GM12874 (cell line): ENCODE data around the gene DNAH8.

ENCODE experiments used
- TF ChIP-seq, protein P1 (sequence below): IDR thresholded peaks from 2 replicates; pipeline ENCODE4 v1.5.1; 2011; ENCODE audit warnings: low read depth, mild to moderate bottlenecking, control low read depth, low read length, moderate library complexity; ENCODE audit not compliant: insufficient read depth

Gene DNAH8

DNA sequence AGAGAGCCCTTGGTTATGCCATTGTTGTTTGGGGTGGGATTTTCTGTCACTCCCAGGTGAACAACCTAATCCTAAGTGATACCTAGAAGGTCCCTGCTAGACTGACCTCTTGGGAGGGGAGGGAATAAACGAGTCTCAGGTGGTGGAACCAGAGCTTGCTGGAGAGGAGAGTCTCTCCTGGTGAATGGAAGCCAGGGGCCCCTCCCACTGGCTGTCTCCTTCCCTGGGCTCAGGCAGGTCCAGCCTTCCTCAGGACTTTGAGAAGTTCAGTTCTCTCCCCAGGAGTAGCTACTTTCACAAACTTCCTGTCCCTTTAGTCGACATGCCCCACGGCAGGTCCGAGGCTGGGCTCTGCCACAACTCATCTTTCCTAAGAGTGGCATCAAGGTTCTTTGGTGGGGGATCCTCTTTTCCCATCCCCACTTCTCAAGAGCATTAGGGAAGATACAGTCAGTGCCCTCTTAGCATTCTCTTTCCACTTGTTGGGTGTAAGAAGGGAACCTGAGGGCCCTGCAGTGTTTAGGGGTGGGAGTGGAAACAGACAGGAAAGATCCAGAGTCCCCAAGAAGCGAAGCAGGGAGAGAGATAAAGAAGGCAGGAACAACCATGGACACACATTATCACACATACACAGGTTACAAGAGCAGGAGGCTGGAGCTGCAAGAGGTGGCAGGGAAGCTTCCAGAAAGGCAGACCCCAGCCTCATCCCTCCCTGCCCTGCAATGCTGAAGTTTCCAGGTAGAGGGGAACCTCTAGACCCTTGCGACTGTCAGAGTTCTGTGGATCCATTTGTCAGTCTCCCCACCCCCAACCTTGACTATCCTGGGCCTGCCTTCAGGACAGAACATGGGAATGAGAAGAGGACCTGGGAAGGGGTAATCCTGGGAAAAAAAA lies 332.6 kb downstream of the DNAH8 start:
- TF ChIP-seq, protein P1, sequence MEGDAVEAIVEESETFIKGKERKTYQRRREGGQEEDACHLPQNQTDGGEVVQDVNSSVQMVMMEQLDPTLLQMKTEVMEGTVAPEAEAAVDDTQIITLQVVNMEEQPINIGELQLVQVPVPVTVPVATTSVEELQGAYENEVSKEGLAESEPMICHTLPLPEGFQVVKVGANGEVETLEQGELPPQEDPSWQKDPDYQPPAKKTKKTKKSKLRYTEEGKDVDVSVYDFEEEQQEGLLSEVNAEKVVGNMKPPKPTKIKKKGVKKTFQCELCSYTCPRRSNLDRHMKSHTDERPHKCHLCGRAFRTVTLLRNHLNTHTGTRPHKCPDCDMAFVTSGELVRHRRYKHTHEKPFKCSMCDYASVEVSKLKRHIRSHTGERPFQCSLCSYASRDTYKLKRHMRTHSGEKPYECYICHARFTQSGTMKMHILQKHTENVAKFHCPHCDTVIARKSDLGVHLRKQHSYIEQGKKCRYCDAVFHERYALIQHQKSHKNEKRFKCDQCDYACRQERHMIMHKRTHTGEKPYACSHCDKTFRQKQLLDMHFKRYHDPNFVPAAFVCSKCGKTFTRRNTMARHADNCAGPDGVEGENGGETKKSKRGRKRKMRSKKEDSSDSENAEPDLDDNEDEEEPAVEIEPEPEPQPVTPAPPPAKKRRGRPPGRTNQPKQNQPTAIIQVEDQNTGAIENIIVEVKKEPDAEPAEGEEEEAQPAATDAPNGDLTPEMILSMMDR = no peak

DNA sequence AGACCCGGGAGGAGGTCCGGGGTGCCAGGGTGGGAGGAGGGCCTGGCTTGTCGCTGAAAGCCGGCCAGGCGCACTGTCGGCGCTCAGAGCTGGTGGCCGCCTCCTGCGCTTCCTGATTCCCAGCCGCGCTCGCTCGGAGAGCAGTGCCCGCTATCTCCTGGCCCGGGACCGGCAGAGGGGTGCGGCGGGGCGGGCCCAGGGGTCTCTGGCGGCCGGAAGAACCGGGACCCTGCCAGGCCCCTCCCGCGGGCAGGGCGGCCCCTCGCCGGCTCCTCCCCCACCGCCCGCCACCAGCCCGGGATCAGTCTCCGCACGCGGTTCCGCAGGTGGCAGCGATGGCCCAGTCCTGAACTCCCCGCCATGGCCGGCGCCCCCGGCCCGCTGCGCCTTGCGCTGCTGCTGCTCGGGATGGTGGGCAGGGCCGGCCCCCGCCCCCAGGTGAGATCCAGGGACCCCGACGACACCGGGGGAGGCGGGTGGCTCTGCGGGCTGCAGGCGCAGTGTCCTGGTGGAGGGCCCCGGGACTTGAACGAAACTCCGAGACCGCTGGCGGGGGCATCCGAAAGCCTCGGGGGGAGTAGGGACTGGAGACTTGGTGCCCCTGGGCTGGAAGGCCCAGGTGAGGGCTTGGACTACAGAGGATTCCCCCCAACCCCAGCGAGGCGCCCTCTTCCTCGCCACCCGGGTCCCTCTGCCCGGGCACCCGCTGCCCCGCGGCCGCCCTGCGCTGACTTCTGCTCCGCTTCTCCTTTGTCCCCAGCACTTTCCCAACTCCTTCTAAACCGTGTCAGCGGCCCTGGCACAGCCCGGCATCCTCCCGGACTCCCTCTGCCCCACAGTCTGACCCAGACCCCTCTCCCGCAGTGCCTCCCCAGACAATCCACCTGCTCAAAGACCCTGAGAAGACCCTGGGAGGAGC lies 333.6 kb downstream of the DNAH8 start, which contains the start of gene GLP1R:
GLP1R (plus strand) TSS at position 301 of the 919 bp plus-strand sequence; CDS start at position 361, 60 bp downstream.
- TF ChIP-seq, protein P1 = no peak

DNA sequence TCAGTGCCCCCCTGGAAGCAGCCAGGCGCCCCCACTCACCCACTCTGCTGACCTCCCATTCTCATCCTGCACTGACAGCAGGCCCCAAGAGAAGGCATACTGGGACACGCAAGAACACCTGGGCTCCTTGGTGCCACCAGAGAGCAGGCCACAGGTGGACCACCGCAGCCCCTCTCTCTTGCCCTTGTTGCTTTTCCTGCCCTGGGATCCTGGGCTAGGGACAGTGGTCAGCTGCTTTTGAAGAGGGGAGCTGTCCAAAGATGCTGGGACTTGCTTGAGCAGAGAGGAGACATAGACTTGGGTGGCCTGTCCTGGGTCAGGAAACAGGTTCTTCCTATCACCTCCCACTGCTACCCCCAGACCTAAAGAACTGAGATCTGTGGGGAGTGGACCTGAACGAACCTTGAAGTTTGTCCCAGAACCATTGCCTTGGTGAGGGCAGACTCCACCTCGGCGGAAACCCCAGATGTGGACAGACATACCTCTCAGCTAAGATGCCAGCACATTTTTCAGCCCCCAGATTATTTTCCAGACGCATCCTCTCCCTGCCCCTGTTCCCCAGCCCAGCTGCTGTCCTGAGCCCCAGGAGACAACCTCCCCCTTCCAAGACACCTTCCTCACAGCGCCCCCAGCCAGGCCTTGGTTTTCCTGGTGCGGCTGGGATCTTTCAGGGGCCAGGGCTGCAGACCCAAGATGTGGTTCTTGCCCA lies 334.6 kb downstream of the DNAH8 start:
- TF ChIP-seq, protein P1 = no peak

DNA sequence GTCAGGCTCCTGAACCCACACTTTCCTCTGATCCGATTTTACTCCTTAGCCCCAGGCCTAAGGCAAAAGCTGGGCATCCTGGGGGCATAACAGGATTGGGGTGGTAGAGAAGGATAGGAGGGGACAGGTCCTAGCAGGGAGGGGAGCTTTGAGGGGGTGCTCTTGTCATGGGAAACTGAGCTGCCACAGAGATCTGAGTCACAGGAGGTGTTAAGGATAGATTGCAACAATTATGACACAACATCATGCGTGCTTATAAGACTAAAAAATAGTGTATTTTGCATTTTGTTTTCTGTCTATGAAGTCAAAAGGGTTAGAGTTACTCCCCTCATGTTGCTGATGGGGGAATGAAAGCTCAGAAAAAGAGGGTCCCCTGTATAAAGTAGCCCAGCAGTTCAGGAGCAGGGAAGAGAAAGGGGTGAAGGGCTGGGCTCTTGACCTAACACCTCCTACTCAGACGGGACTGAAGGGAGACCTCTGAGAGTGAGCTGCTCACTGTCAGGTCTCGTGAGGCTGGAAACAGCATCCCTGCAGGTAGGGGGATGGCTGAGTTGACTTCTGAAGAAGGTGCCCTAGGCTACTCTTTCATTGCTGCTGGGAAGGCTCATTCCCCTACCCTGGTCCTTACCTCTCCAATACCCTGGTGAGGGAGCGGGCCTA lies 335.5 kb downstream of the DNAH8 start:
- TF ChIP-seq, protein P1 = no peak

DNA sequence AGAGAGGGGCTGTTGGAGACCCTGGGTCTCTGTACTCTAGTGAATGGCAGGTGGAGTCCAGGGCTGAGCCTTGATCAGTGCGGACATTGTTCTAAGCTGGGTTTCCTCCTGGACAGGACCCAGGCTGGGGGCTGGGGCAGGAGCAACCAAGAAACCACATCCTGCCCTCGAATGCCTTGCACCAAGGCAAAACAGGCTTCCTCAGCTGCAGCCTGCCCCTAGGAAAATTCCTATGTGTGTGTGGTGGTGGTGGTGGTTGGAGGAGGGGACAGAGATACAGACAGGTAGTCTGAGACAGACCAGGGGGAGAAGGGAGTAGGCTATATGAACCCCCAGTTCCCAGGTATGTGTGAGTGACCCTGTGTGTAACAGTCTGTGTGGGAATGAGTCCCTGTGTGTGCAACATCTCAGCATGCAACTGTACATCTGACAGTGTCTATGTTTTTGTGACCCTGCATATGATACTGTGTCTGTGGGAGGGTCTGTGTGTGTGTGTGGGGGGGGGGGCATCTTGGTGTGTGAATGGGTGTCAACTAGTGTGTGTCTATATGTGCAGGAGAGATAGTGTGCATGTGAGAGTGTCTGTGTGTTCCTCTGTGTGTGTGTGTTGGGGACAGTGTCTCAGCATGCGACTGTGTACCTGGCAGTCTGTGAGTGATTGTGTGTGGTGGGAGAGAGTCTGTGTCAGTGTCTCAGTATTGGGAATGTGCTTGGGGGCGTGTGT lies 336.4 kb downstream of the DNAH8 start:
- TF ChIP-seq, protein P1 = no peak

DNA sequence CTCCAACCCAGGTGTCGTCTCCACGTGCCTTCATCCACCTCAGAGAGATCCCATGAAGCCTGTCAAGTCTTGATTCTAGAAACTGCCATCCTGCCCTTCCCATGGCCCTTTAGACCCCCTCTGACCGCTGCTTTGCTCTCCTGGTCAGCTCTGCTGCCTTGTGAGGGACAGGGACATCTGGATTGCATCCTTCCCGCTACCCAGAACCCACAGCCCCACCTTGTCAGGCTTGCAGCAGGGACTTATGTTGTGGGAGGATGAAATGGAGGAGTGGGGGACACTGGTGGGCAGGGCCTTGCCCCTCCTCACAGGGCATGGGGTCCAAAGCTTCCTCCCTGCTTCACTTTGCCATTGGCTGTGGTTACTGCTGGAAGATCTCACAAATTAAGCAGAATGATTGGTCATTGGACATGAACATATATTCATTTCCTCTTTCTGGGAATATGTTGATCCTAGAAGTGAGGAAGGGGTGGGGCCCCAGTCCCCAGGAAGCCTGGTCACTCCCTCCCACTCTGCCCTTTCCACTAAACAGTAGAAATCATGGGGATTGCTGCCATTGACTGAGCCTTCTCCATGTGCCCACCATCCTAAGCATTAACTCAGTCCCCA lies 338.0 kb downstream of the DNAH8 start:
- TF ChIP-seq, protein P1 = no peak
